ENCODE data around the gene ANAPC15. TPM values are rescaled to one million over a fixed set of nuclear protein-coding genes. Genes with fewer than 3 reads are reported as not detected.

ANAPC15 gene
- total and polyA plus RNA-seq, 2 donors (not counting 3 experiments of a cell fraction or from before 2014, with no cell fraction given) = 67.0 to 70.5 TPM

GRCh38 chr11:72103754-72104167 is 8.7 kb downstream of the ANAPC15 start:
- FAIRE-seq = no peak
- dilution Hi-C loops (cut with MboI; ENCODE audit: extremely low pct_ligation_motif_present, low sequenced_read_pairs) = no loop called here
- POLR2A ChIA-PET = no interaction called here

More at GRCh38 chr11:72103754-72104167, 8.7 kb downstream of the ANAPC15 start:
- intact Hi-C loops (cut with micrococcal nuclease) = loop anchor here (1.0 to 2.0 kb wide), 3 partner anchors 9 to 63 kb away; partner anchors contain the start of genes ANAPC15, LRRC51 and NUMA1
- H3K9me3 ChIP-seq (replicated peaks; ENCODE audit: control insufficient read depth, insufficient read depth, low read length) = no peaks in the 10 kb centered on the region
- peaks cover 26% of the 10 kb centered on the region for H3K4me1 ChIP-seq (ENCODE audit: control insufficient read depth, extremely low read depth, insufficient read depth, low read length)
- H3K9ac ChIP-seq (replicated peaks; ENCODE audit: extremely low read depth, insufficient read depth, low read length) = peak overlapping the region; percentile 42
- no peaks in the 10 kb centered on the region for H3K9me1 ChIP-seq (replicated peaks; ENCODE audit: control insufficient read depth, extremely low read depth, insufficient read depth, low read length)
- peak overlapping the region; percentile 54 for H3K27ac ChIP-seq (ENCODE audit: insufficient read depth, low read depth, low read length)
- peak overlapping the region; percentile 79 for H2AFZ ChIP-seq (ENCODE audit: low read depth, low read length)
- H3K79me2 ChIP-seq (ENCODE audit: control insufficient read depth, insufficient read depth, low read length) = peaks cover 29% of the 10 kb centered on the region
- BruUV-seq (replicated peaks) = TSS peak; percentile 99
- H4K20me1 ChIP-seq (replicated peaks; ENCODE audit: control insufficient read depth, extremely low read depth, insufficient read depth, low read length) = no peaks in the 10 kb centered on the region
- no peaks in the 10 kb centered on the region for H3K27me3 ChIP-seq (ENCODE audit: control insufficient read depth in 2 of 2, insufficient read depth in 2 of 2, low read length in 2 of 2)
- H3K4me3 ChIP-seq (replicated peaks in 1 of 3; ENCODE audit: insufficient read depth in 1 of 3, low read depth in 1 of 3, low read length in 3 of 3) = peak overlapping the region in 1 of 3 experiments; percentile 7
- TF ChIP-seq JUN (IDR thresholded peaks at IDR 0.05; ENCODE audit: borderline replicate concordance, insufficient read depth, insufficient read length, low read depth) = no peak
- no peak for TF ChIP-seq POLR2AphosphoS5 (IDR thresholded peaks at IDR 0.05; ENCODE audit: insufficient read depth, low read depth, low read length)
- TF ChIP-seq GATA2 (IDR thresholded peaks at IDR 0.05; ENCODE audit: insufficient read depth, insufficient read length, low read depth, low read length) = no peak
- no peak for TF ChIP-seq MYC (IDR thresholded peaks at IDR 0.05; ENCODE audit: low read depth, low read length)
- TF ChIP-seq MAX (IDR thresholded peaks at IDR 0.05; ENCODE audit: insufficient read depth, insufficient read length) = no peak
- no peak for TF ChIP-seq FOS (IDR thresholded peaks at IDR 0.05; ENCODE audit: borderline replicate concordance, insufficient read depth, low read length)
- TF ChIP-seq POLR2A (IDR thresholded peaks at IDR 0.05; ENCODE audit: low read depth, low read length) = no peak
- TF ChIP-seq, protein P1, sequence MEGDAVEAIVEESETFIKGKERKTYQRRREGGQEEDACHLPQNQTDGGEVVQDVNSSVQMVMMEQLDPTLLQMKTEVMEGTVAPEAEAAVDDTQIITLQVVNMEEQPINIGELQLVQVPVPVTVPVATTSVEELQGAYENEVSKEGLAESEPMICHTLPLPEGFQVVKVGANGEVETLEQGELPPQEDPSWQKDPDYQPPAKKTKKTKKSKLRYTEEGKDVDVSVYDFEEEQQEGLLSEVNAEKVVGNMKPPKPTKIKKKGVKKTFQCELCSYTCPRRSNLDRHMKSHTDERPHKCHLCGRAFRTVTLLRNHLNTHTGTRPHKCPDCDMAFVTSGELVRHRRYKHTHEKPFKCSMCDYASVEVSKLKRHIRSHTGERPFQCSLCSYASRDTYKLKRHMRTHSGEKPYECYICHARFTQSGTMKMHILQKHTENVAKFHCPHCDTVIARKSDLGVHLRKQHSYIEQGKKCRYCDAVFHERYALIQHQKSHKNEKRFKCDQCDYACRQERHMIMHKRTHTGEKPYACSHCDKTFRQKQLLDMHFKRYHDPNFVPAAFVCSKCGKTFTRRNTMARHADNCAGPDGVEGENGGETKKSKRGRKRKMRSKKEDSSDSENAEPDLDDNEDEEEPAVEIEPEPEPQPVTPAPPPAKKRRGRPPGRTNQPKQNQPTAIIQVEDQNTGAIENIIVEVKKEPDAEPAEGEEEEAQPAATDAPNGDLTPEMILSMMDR (IDR thresholded peaks at IDR 0.05; ENCODE audit: extremely low read depth in 1 of 2, insufficient read depth in 1 of 2, low read depth in 1 of 2, low read length in 2 of 2) = no peak
- no peak for TF ChIP-seq EZH2 (IDR thresholded peaks at IDR 0.05; ENCODE audit: borderline replicate concordance, low read depth, low read length, severe bottlenecking)
- CTCF ChIA-PET = interaction anchor here (2.2 kb wide), 1 partner anchor 78 kb away, joined by 7 read pairs; no protein-coding TSS in a partner anchor
- no peak for DNase-seq (ENCODE audit: low read depth, low spot score)
- peaks cover 4 to 5% of the 10 kb centered on the region in 2 experiments for H3K36me3 ChIP-seq (ENCODE audit: control insufficient read depth in 2 of 2, extremely low read depth in 1 of 2, insufficient read depth in 2 of 2, low read length in 2 of 2)
- peak overlapping the region; percentile 35 for H3K4me2 ChIP-seq (ENCODE audit: insufficient read depth, low read length)

Data from endothelial cell of umbilical vein (primary cell).